Erythroblast (primary cell): ENCODE results near the gene PTPRD.

Experiments used
- GATA1 ChIP-seq: IDR thresholded peaks from 2 replicates; pipeline ENCODE4 v1.6.1; 2011; ENCODE audit warnings: low read depth, mild to moderate bottlenecking, control low read depth, low read length, moderate library complexity
- POLR2A ChIP-seq: IDR thresholded peaks from 2 replicates; pipeline ENCODE4 v1.6.1; 2011; ENCODE audit warnings: mild to moderate bottlenecking, low read length

GRCh38 chr9:9615086-9615485, 997.7 kb downstream of the PTPRD start:
- TF ChIP-seq POLR2A (no peak), GATA1 (no peak)
